Lower leg skin (tissue), 4 donors: ENCODE measurements around the gene TBCD. TPM values are rescaled to one million over a fixed set of nuclear protein-coding genes. Genes with fewer than 3 reads are reported as not detected.
"Not testable (repeated sequence)": the region's sequence is repeated elsewhere in the genome, so short reads cannot be mapped to it uniquely, and the experiment has no call there.

Experiments used
- DNase-seq, 2 donors: peaks; one replicate each; pipeline ENCODE4 v3.0.0-alpha.2; 2019; ENCODE audit warnings: low spot score in 2 of 2
- H3K4me3 ChIP-seq: fragments of 200-600 bp; sonication (generic); 2 replicates; pipeline ENCODE4 v1.5.1; 2017; ENCODE audit warnings: mild to moderate bottlenecking, low read depth; ENCODE audit not compliant: poor library complexity, severe bottlenecking
- POLR2A ChIP-seq, 2 donors: fragments of 450-650 bp; IDR thresholded peaks; one replicate each; pipeline ENCODE4 v1.6.1; 2016 to 2017; ENCODE audit warnings: antibody characterized with exemption in 2 of 2, mild to moderate bottlenecking in 1 of 2, moderate library complexity in 1 of 2
- WGBS, 2 donors: methylation state at CpG; one replicate each; pipeline ENCODE4 v1.1.5; 2018; 5-methylcytosine and 5-hydroxymethylcytosine counted together
- intact Hi-C: fragments of 100-400 bp; cut with DNase I; formaldehyde crosslinking; loops from one replicate; pipeline ENCODE4 v1.15.0; 2023; ENCODE audit warnings: low total_unique reads
- total RNA-seq, 4 donors: library from RNA; depleted of rRNA; stranded (reverse); fragments of >200 nt; gene quantifications; one replicate each; pipeline ENCODE4 v1.1.0, GENCODE V29; 2016
- TF ChIP-seq, protein P1 (sequence below), 3 donors: fragments of 450-650 bp; IDR thresholded peaks; one replicate each; pipeline ENCODE4 v1.5.1; 2016; ENCODE audit warnings: antibody characterized with exemption in 3 of 3, mild to moderate bottlenecking in 3 of 3, moderate library complexity in 2 of 3

The TBCD gene
- total RNA-seq, 4 donors from 2014 or later, result 38.7 to 73.4 (median 51.5) TPM

DNA sequence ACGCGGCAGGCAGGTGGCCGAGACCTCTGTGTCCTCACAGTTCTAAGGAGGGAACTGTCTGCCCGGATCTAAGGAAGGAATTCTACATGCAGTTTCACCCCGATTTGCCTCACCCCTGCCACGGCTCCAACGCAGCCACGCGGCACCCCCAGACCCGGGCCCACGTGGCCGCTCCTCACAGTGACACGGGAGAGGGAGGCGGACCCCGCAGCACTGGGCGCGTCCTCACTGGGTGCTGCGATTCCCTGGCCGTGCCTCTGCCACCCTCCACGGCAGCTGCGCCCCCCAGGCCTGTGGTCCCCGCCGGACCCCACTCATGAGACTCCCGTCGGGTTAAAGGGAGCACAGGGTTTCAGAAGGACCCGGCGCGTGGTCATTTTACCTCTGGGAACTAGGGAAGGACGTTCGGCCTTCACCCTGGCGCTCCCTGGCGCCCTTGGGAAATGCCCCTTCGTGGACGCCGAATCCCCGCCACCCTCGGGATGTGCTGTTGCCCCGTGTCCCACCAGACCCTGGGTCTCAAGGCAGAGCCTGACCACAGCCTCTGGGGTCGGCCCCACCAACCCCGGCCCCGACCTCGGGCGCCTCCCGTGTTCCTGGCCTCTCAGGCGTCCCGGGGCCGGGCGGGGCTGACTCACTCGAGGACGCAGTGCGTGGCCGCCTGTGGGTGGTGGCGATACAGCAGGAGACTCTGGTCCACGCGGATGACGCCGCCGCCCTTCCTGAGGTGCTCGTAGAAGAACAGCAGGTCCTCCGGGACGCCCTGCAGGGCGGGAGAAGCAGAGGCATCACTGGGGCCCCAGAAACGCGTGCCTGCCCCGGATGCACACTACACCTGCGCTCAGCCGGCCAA lies 208.8 kb downstream of the TBCD start:
- intact Hi-C loops, result no loop called here
- TF ChIP-seq POLR2A (IDR thresholded peaks at IDR 0.05), result no peak
- TF ChIP-seq, protein P1, sequence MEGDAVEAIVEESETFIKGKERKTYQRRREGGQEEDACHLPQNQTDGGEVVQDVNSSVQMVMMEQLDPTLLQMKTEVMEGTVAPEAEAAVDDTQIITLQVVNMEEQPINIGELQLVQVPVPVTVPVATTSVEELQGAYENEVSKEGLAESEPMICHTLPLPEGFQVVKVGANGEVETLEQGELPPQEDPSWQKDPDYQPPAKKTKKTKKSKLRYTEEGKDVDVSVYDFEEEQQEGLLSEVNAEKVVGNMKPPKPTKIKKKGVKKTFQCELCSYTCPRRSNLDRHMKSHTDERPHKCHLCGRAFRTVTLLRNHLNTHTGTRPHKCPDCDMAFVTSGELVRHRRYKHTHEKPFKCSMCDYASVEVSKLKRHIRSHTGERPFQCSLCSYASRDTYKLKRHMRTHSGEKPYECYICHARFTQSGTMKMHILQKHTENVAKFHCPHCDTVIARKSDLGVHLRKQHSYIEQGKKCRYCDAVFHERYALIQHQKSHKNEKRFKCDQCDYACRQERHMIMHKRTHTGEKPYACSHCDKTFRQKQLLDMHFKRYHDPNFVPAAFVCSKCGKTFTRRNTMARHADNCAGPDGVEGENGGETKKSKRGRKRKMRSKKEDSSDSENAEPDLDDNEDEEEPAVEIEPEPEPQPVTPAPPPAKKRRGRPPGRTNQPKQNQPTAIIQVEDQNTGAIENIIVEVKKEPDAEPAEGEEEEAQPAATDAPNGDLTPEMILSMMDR (IDR thresholded peaks at IDR 0.05), result no peak
- peak in 1 of 2 donors; percentile 83 for DNase-seq
- WGBS, 2 donors, result 94% methylated on average over 62 to 67 of the region's 67 CpGs
- H3K4me3 ChIP-seq, result no peak overlapping the region

DNA sequence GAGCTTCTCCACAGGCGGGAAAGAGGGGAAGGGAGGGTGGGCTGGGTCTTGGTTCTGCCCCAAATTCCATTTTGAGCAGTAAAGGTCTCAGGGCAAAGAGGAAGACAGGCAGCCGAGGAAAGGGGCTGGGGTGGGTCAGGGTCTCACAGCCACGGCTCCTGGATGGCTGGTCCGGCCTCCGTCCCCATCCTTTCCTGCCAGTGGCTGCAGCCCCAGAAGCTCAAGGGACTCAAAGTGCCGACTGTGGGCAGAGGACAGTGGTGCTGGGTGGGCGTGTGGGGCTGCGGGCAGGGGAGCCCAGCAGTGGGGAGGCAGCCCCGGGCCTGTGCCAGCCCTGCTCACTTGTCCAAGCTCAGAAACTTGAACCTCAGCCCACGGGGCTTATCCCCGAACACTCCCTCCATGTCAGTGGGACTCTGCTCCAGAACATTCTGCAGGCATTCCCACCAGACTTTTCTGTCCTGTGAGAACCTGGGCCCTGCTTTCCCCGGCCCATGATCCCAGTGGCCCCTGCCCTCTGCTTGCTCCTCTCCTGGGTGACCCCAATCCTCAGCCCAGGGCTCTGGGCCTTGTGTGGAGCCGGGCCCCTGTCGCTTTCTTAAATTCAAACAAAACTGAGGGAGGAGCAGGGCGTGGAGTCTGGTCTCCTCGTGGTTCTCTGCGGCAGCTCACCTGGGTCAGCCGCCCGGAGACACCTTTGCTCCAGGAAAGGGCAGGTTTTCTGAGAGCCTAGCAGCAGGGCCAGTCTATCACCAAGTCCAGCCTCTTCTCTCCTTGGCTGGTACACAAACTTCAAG lies 209.7 kb downstream of the TBCD start:
- 79 to 87% methylated on average over 19 of the region's 19 CpGs for WGBS, 2 donors
- no peak for TF ChIP-seq POLR2A (IDR thresholded peaks at IDR 0.05)
- TF ChIP-seq, protein P1 (IDR thresholded peaks at IDR 0.05), result no peak
- DNase-seq, result peak in 1 of 2 donors; percentile 78
- intact Hi-C loops, result no loop called here
- no peak overlapping the region for H3K4me3 ChIP-seq

DNA sequence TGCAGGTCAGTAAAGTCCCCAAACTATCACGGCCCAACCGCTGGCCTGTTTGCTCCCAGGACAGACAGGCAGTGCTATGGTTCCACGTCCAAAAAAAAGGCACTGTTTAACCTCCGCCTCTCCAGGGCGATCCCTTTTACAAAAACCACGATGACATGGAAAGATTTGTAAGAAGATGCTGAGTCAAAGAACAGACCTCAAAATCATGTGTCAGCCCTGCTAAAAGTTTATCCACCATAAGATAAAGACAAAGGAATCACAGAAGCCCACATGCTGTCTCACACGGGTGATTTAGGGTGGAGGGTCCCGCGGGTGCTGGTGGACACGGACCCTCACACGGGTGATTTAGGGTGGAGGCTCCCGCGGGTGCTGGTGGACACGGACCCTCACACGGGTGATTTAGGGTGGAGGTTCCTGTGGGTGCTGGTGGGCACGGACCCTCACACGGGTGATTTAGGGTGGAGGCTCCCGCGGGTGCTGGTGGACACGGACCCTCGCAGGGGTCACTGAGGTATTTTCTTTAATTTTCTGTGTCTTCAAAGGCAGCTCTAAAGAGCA lies 210.4 kb downstream of the TBCD start:
- intact Hi-C loops, result no loop called here
- 84 to 85% methylated on average over 21 of the region's 21 CpGs for WGBS, 2 donors

DNA sequence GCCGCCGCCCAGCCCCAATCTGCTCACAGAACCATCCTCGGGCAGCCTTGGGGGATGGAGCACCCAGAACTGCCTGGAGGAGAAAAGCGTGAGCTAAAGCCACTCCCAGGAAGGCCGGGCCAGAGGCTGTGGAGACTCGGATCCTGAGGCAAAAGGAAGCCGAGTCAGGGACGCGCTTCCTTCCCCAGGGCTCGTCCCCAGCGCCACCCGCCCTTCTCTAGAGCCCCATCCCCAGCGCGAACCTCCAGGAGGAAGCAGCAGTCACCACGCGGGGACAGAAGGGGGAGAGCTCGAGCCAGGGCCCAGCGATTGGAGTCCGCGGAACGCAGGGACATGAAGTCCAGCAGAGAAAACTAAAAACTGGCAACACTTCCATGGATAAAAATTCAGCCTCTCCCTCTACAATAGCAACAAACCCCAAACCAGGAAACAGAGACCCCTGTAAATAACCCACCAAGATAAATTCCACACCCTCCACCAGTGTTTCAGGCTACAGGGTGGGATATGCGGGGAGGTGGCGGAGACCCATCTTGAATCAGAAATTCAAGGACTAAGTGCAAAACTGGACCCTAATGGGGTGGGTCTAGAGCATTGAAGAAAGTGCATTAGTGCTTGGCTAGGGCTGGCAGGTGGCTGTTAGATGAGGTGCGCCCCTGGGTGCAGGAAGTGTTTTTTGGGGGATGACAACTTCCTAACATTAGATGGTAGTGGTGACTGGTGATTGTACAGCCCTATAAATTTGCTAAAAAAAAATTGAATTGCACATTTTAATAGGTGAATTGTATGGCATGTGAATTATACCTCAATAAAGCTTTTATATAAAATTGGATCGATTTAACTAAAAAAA lies 211.5 kb downstream of the TBCD start:
- TF ChIP-seq, protein P1 (IDR thresholded peaks at IDR 0.05), result peak in 1 of 3 donors; percentile 61
- no peak for TF ChIP-seq POLR2A (IDR thresholded peaks at IDR 0.05)
- 15% methylated on average over 25 of the region's 25 CpGs for WGBS, 2 donors
- DNase-seq, result peak; percentile 70 to 97
- intact Hi-C loops, result no loop called here
- no peak overlapping the region for H3K4me3 ChIP-seq

More for the DNA sequence above, 210.4 kb downstream of the TBCD start:
- H3K4me3 ChIP-seq, result no peak overlapping the region
- no peak for DNase-seq
- no peak for TF ChIP-seq POLR2A (IDR thresholded peaks at IDR 0.05)
- TF ChIP-seq, protein P1 (IDR thresholded peaks at IDR 0.05), result no peak

DNA sequence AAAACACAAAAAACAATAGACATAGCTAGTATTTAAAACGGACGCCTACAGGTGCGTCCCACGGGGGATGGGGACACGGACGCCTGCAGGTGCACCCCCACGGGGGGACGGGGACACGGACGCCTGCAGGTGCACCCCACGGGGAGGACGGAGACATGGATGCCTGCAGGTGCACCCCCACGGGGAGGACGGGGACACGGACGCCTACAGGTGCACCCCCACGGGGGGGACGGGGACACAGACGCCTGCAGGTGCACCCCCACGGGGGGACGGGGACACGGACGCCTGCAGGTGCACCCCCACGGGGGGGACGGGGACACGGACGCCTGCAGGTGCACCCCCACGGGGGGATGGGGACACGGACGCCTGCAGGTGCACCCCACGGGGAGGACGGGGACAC lies 212.6 kb downstream of the TBCD start:
- intact Hi-C loops, H3K4me3 ChIP-seq: not testable (repeated sequence)
- peak in 1 of 2 donors; percentile 2 for DNase-seq
- WGBS, 2 donors, result 88 to 92% methylated on average over 14 to 21 of the region's 32 CpGs
